Measurements from ENCODE around the gene FRMD4A. TPM values are rescaled to one million over a fixed set of nuclear protein-coding genes. Genes with fewer than 3 reads are reported as not detected.

The FRMD4A gene
- total and polyA plus RNA-seq, 11 donors: 12.2 to 58.1 (median 28.1) TPM

- H3K4me3 ChIP-seq: no peak overlapping the region
- TF ChIP-seq POLR2A (IDR thresholded peaks at IDR 0.05) (no peak), CTCF (IDR thresholded peaks at IDR 0.05) (no peak)
- ATAC-seq (peak; percentile 34 to 72 (median 45)), DNase-seq (peak; percentile 63 to 80 (median 72))
- 39 to 50% (median 48%) methylated on average over 20 to 21 of the region's 21 CpGs for WGBS, 4 donors
- H3K4me1 ChIP-seq: peaks cover 0 to 28% (median 22%) of the 10 kb centered on the region in 12 donors
- intact Hi-C loops (cut with DNase I): loop anchor here in 2 of 10 donors (1.0 to 10.0 kb wide), 2 partner anchors 117 to 436 kb away; no protein-coding TSS in a partner anchor
- H3K9me3 ChIP-seq: no peaks in the 10 kb centered on the region
- no peaks in the 10 kb centered on the region for H3K27me3 ChIP-seq
- H3K27ac ChIP-seq: peak overlapping the region; percentile 19 to 76 (median 49)
- H3K36me3 ChIP-seq: peaks cover 0 to 95% (median 82%) of the 10 kb centered on the region in 9 donors
Measured at GRCh38 chr10:13658871-13659685, 671.6 kb downstream of the FRMD4A start.

- intact Hi-C loops (cut with DNase I): loop anchor here in 1 of 10 donors (10.0 kb wide), 1 partner anchor 437 kb away; no protein-coding TSS in a partner anchor
- no peaks in the 10 kb centered on the region for H3K9me3 ChIP-seq
- H3K4me1 ChIP-seq: peaks cover 0 to 28% (median 22%) of the 10 kb centered on the region in 12 donors
- TF ChIP-seq POLR2A (IDR thresholded peaks at IDR 0.05): no peak
- no peak for TF ChIP-seq CTCF (IDR thresholded peaks at IDR 0.05)
- 70 to 79% (median 72%) methylated on average over 10 of the region's 10 CpGs for WGBS, 4 donors
- H3K4me3 ChIP-seq: no peak overlapping the region
- H3K27me3 ChIP-seq: no peaks in the 10 kb centered on the region
- DNase-seq: no peak
- peaks cover 0 to 95% (median 82%) of the 10 kb centered on the region in 9 donors for H3K36me3 ChIP-seq
- H3K27ac ChIP-seq: peak overlapping the region in 1 of 12 donors; percentile 67
- ATAC-seq: no peak
Measured at GRCh38 chr10:13658264-13658663, 672.5 kb downstream of the FRMD4A start.

- intact Hi-C loops (cut with DNase I): loop anchor here in 1 of 10 donors (10.0 kb wide), 1 partner anchor 438 kb away; no protein-coding TSS in a partner anchor
- no peak overlapping the region for H3K27ac ChIP-seq
Measured at GRCh38 chr10:13657101-13657680, 673.5 kb downstream of the FRMD4A start.

More at GRCh38 chr10:13657101-13657680, 673.5 kb downstream of the FRMD4A start:
- 88 to 94% (median 91%) methylated on average over 9 to 49 of the region's 49 CpGs for WGBS, 4 donors
- Histone ChIP-seq H3K4me3 (no peak overlapping the region), H3K4me1 (peaks cover 0 to 28% (median 22%) of the 10 kb centered on the region in 12 donors), H3K9me3 (no peaks in the 10 kb centered on the region), H3K36me3 (peaks cover 0 to 95% (median 82%) of the 10 kb centered on the region in 9 donors), H3K27me3 (no peaks in the 10 kb centered on the region)
- ATAC-seq: no peak
- DNase-seq: no peak
- TF ChIP-seq POLR2A (IDR thresholded peaks at IDR 0.05): no peak
- TF ChIP-seq CTCF (IDR thresholded peaks at IDR 0.05): no peak

Data from heart left ventricle (tissue), 16 donors.